Measurements from ENCODE around the gene ABI3BP. TPM values are rescaled to one million over a fixed set of nuclear protein-coding genes. Genes with fewer than 3 reads are reported as not detected.

ABI3BP gene
- total RNA-seq, 4 donors from 2014 or later: 7.9 to 32.6 (median 17.6) TPM

- TF ChIP-seq POLR2AphosphoS5 (IDR thresholded peaks at IDR 0.05): no peak
- TF ChIP-seq EP300 (IDR thresholded peaks at IDR 0.05; ENCODE audit: low read depth): no peak
- TF ChIP-seq POLR2A (IDR thresholded peaks at IDR 0.05): no peak
- no peak for TF ChIP-seq CTCF (IDR thresholded peaks at IDR 0.05)
- in situ Hi-C loops (cut with MboI; ENCODE audit: low pct_ligation_motif_present in 1 of 4, low pct_unique_long_range_greater_than_20kb in 1 of 4, low sequenced_read_pairs in 3 of 4): no loop called here
- DNase-seq: no peak
Observed at GRCh38 chr3:100871306-100871705, 121.9 kb downstream of the ABI3BP start.

GRCh38 chr3:100869787-100870186 lies 123.4 kb downstream of the ABI3BP start:
- Histone ChIP-seq H3K4me3 (no peak overlapping the region), H3K27me3 (no peaks in the 10 kb centered on the region), H3K36me3 (no peaks in the 10 kb centered on the region), H3K27ac (no peak overlapping the region), H3K9me3 (no peaks in the 10 kb centered on the region), H3K4me1 (no peaks in the 10 kb centered on the region)
- in situ Hi-C loops (cut with MboI; ENCODE audit: low pct_ligation_motif_present in 1 of 4, low pct_unique_long_range_greater_than_20kb in 1 of 4, low sequenced_read_pairs in 3 of 4) (no loop called here), intact Hi-C loops (cut with DNase I; ENCODE audit: low total_unique reads) (no loop called here)
- 13 to 53% methylated on average over 2 of the region's 2 CpGs for WGBS, 2 donors (ENCODE audit: low coverage in 1 of 2)
- TF ChIP-seq POLR2AphosphoS5 (IDR thresholded peaks at IDR 0.05) (no peak), CTCF (IDR thresholded peaks at IDR 0.05) (no peak)
- no peak for DNase-seq

More at GRCh38 chr3:100871306-100871705, 121.9 kb downstream of the ABI3BP start:
- no peaks in the 10 kb centered on the region for H3K27me3 ChIP-seq
- intact Hi-C loops (cut with DNase I; ENCODE audit: low total_unique reads): no loop called here
- H3K36me3 ChIP-seq: no peaks in the 10 kb centered on the region
- H3K4me1 ChIP-seq: peaks cover 0 to 7% (median 0%) of the 10 kb centered on the region in 4 donors
- H3K9me3 ChIP-seq: no peaks in the 10 kb centered on the region
- no peak overlapping the region for H3K27ac ChIP-seq
- 52 to 72% methylated on average over 3 of the region's 3 CpGs for WGBS, 2 donors (ENCODE audit: low coverage in 1 of 2)
- H3K4me3 ChIP-seq: no peak overlapping the region

GRCh38 chr3:100868894-100869293 lies 124.3 kb downstream of the ABI3BP start:
- WGBS, 2 donors (ENCODE audit: low coverage in 1 of 2): 84 to 93% methylated on average over 3 of the region's 3 CpGs
- Histone ChIP-seq H3K4me1 (no peaks in the 10 kb centered on the region), H3K27ac (no peak overlapping the region), H3K36me3 (no peaks in the 10 kb centered on the region), H3K27me3 (no peaks in the 10 kb centered on the region), H3K9me3 (no peaks in the 10 kb centered on the region), H3K4me3 (no peak overlapping the region)
- intact Hi-C loops (cut with DNase I; ENCODE audit: low total_unique reads) (no loop called here), in situ Hi-C loops (cut with MboI; ENCODE audit: low pct_ligation_motif_present in 1 of 4, low pct_unique_long_range_greater_than_20kb in 1 of 4, low sequenced_read_pairs in 3 of 4) (no loop called here)
- TF ChIP-seq CTCF (IDR thresholded peaks at IDR 0.05) (no peak), POLR2A (IDR thresholded peaks at IDR 0.05) (no peak), POLR2AphosphoS5 (IDR thresholded peaks at IDR 0.05) (no peak), EP300 (IDR thresholded peaks at IDR 0.05; ENCODE audit: low read depth) (no peak)
- DNase-seq: no peak

GRCh38 chr3:100868096-100868495 lies 125.1 kb downstream of the ABI3BP start:
- in situ Hi-C loops (cut with MboI; ENCODE audit: low pct_ligation_motif_present in 1 of 4, low pct_unique_long_range_greater_than_20kb in 1 of 4, low sequenced_read_pairs in 3 of 4): no loop called here
- intact Hi-C loops (cut with DNase I; ENCODE audit: low total_unique reads): no loop called here
- H3K9me3 ChIP-seq: no peaks in the 10 kb centered on the region

More at GRCh38 chr3:100868096-100868495, 125.1 kb downstream of the ABI3BP start:
- TF ChIP-seq CTCF (IDR thresholded peaks at IDR 0.05): no peak
- no peak for TF ChIP-seq EP300 (IDR thresholded peaks at IDR 0.05; ENCODE audit: low read depth)
- TF ChIP-seq POLR2A (IDR thresholded peaks at IDR 0.05): no peak
- TF ChIP-seq POLR2AphosphoS5 (IDR thresholded peaks at IDR 0.05): no peak
- Histone ChIP-seq H3K27me3 (no peaks in the 10 kb centered on the region), H3K27ac (no peak overlapping the region), H3K36me3 (no peaks in the 10 kb centered on the region), H3K4me3 (no peak overlapping the region), H3K4me1 (no peaks in the 10 kb centered on the region)
- DNase-seq: no peak
- WGBS, 2 donors (ENCODE audit: low coverage in 1 of 2): 97 to 100% methylated on average over 1 of the region's 1 CpG

All from transverse colon (tissue), 4 donors.